Measurements from ENCODE around the gene HTT.
"Not testable (repeated sequence)": the region's sequence is repeated elsewhere in the genome, so short reads cannot be mapped to it uniquely, and the experiment has no call there.

HTT gene

DNA sequence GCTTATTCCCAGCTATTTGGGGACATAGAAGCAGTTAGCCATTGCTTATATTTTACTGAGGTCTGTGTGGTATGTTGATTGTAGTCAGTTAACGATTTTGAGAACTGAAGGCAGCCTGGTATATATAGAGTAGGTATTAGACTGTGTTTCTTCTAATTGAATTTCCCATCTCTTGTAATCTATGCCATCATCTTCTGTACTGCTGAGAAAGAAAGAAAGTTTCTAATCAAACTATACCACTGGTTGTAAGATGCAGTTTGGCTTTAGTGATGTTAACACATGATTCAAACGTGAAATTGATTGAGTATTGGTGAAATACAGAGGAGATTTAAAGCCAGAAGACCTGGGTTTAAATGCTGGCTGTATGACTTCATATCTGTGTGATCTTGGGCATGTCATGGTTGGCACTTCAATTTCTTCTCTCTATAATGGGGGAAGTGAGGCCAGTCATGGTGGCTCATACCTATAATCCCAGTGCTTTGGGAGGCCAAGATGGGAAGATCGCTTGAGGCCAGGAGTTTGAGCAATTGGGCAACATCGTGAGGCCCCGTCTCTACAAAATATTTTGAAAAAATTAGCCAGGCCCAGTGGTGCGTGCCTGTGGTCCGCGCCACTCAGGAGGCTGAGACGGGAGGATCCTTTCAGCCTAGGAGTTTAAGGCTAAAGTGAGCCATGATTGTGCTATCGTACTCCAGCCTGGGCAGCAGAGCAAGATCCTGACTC, 11.6 kb downstream of the HTT start:
- DNase-seq, result no peak

DNA sequence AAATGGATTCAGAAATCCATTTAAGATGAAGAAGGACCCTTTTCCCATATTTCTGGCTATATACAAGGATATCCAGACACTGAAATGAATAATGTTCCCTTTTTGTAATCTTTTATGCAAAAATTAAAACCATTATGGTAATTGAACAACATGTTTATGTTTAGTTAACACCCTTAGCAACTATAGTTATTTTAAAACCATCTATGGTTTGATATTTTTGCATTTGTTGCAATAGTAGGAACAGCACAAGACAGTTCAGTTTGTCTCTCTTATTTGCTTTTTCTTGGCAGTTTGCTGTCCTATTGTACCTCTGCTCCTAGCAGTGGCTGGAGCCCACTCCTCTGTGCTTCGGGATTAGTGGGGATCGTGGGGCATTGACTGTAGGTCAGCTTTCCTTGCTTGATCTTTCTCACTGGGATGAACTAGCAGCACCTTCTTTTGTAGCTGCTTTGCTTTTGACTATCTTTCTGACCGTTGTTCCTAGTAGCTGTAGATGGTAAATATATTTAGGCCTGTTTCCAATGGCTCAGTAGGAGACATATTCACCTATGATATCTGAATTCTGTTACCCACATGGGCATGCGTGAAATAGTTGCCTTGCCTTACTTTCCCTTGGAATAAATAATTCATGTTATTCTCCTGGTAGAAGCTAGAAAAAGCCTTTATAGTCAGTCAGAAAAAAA, 12.8 kb downstream of the HTT start:
- DNase-seq, result no peak

DNA sequence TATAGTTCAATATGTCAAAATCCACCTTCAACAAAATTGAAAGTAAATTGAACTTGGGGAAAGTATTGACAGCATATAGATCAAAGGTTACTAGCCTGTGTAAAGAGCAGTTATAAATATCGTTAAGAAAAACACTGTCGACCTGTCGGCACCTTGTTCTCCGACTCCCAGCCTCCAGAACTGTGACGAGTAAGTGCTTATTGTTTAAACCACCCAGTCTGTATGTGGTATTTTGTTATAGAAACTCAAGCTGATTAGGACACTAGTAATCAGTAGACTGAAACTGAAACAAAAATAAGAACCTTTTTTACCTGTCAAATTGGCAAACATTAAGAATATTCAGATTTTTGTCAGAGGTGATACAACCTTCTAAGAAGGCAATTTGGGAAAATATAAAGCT, 17.0 kb downstream of the HTT start:
- DNase-seq, result no peak

DNA sequence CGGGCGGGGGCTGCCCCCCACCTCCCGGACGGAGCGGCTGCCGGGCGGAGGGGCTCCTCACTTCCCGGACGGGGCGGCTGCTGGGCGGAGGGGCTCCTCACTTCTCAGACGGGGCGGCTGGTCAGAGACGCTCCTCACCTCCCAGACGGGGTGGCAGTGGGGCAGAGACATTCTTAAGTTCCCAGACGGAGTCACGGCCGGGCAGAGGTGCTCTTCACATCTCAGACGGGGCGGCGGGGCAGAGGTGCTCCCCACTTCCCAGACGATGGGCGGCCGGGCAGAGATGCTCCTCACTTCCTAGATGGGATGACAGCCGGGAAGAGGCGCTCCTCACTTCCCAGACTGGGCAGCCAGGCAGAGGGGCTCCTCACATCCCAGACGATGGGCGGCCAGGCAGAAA, 20.2 kb downstream of the HTT start:
- DNase-seq, result not testable (repeated sequence)

DNA sequence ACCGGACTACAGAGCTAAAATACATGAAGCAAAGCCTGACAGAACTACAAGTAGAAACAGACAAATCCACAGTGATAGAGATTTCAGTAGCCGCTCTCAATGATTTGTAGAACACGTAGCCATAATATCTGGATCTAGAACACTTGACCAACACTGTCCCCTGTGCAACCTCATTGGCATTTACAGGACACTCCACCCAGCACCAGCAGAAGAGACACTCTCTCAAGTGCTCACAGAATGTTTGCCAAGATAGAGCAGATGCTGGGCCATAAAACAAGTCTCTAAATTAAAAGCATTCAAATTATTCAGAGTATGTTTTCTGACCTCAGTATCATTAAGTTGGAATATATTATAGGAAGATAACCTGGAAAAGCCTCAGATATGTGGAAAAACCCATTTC, 21.7 kb downstream of the HTT start:
- DNase-seq, result no peak

DNA sequence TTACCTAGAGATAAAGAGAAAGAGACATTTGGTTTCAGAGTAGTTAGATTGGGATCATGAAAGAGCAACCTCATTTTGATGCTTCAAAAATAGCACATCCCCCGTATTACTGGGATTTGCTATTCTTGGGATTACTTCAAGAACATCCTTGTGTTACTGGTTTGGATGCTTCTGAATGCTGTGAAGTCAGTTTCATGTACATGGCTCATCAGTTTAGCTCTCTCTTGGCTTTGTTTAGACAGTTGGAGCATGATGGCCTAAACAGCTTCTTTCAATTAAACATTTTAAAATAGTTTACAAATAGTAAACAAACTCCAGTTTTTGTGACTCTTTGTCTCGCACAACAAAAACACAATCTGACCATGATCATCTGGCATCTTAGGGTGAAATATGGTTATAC, 23.9 kb downstream of the HTT start:
- no peak for DNase-seq

DNA sequence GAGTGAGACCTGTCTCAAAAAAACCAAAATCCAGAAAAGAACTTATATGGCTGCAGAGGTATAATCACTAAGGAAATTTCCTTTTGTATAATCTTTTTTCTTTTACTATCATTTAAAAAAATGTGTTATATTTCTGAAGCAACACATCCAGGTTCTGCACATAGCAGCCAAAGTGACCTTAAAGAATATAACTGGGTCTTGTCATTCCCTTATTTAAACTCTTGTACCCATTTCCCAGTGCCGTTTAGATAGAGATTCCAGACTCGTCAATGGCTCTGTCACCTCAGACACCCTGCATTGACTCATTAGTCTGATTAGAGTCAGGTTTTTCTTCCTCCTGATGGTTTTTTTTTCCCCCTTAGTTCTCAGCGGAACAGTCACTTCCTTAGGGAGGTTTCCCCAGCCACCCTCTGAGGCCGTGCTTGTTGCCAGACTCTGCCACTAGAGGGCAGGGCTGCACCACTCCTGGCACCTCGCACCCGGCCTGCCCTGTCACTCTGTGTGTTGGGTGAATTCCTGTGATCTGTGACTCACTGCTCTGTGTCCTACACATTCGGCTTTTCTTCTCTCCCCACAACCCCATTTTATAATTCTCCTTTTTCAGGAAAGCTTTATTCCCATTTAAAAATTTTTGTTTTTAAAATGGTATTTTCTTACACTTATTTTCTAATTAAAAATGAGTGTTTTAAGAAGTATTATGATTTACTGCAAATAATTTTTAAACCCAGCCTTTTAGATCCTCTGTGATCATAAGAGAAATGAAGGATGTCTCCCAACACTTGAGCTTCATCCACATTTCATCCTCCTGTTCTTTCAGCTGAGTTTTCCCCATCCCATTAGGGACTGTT, 32.1 kb downstream of the HTT start:
- peak; percentile 84 for DNase-seq

DNA sequence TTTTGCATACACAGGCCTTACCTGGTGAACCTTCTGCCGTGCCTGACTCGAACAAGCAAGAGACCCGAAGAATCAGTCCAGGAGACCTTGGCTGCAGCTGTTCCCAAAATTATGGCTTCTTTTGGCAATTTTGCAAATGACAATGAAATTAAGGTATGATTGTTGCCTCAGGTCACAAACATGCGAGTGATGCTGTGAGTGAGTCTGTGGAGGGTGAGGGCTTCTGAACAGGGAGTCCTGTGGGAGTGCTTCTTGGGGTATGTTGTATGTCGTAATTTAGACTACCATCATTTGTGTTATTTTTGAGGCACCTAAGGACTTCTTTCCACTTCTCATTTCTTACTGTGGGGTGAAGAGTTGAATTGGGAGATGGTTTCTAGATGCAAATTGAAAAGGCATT, 32.8 kb downstream of the HTT start:
- no peak for DNase-seq

DNA sequence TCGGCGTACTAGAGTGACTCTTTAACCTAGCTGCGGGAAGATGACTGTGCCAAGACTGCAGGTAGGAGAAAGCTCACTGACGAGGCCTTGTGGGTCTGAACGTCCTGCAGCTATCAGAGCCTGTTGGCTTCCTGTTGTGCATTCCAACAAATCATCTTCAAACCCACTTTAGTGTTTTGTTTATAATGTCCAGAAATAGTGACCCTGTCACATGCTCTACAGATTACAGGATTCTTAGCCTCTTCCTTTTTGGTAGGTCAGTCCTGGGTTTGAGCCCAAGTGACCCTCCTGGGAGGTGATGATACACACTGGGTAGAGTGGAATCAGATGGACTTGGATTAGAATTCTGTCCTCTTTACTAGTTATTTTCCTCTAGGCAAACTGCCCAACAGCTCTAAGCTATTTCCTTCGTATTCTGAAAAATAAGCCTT, 33.2 kb downstream of the HTT start:
- DNase-seq, result no peak

DNA sequence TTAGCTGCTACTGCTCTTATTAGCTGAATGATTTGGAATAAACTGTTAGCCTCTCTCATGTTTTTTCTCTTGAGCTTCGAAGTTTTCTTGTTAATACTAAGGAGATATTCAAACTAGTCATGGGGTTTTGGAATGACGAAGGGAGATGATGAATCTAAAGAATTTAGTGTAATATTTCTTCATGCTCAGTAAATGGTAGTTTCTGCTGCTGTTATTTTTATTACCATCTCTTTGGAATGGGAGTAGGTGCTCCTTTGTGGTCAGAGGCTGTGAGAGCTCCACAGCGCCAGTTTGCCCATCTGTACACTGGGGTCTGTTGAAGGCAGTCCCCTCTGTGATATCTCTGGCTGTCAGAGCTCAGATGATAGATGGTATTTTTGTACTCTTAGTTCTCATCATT, 33.7 kb downstream of the HTT start:
- no peak for DNase-seq

DNA sequence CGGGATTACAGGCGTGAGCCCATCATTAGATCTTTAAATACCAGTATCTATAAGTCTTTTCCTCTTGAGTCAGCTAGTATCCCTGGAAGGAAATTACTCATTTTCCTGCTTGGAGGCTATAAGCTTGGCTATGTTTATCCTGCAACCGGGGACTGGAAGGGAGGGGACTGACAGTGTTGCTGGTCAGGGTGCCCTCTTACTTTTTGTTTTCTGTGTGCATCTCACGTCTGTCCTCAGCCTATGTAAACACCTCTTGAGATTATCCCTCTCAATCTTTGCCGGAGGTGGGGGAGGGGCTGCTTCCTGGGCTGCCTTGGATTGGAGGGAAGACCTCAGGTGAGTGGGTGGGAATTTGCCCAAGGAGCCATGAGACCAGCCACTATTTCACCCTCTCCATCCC, 37.0 kb downstream of the HTT start:
- no peak for DNase-seq

DNA sequence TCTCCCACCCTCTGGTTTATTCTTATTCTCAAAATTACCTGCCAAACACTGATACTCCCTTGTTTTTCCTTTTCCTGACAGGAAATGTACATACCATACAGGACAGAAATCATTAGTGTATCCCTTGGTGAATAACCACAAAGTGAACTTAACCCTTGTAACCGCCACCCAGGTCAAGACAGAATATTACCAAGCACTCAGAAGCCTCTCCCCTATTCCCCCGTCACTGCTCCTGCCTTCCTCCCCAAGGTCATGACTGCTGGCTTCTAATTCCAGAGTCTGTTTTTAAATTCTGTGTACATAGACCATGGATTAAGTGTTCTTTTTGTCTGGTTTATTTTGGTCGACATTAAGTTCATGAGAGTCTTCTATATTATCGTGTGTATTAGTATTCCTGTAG, 37.7 kb downstream of the HTT start:
- DNase-seq, result no peak

DNA sequence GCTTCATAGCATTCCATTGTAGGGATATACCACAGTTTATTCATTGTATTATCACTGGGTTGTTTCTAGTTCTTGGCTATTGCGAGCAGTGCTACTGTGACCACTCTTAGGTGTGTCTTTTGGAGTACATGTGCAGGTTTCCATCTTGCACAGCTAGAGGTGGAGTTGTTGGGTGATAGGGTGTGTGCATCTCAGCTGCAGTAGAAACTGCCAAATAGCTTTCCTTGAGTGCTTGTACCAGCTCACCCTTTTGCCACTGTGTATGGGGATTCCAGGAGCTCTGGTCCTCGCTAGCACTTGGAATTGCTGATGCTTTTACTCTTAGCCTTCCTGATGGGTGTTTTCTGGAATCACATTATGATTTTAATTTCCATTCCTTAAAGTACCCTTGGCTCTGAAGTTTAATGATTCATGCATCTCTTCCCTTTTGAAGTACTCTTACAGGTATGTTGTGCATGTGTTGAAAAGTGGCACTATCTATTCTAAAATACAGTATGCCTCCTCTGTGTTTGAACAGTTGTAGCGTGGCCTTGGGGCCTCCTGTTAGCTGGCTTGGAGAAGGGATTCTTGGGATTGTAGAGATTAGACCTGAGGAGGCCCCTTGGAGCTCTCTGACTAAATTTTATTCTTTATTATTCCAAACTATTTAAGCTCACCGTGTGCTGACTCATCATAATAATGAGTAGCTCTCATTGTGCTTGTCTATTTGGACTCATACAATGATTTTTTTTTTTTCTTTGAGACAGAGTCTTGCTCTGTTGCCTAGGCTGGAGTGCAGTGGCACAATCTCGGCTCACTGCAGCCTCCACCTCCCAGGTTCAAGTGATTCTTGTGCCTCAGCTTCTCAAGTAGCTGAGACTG, 38.4 kb downstream of the HTT start:
- DNase-seq, result no peak

DNA sequence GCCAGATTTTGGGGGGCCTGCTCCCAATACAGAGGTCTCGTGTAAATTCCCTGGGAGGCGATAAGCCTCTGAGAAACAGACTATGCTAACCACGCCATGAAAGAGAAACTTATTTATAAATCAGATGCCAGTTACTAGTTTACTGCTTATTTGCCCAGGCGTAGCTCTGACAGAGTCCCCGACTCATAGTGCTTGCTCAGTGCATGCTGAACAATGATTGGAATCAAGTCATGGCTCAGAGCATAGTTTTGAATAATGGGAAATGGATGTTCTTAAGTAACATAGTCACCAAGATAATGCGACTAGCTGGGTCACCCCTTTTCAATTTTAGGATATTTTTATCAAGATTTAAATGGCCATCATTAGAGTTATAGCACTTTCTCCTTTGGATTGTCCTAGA, 39.9 kb downstream of the HTT start:
- DNase-seq, result no peak

DNA sequence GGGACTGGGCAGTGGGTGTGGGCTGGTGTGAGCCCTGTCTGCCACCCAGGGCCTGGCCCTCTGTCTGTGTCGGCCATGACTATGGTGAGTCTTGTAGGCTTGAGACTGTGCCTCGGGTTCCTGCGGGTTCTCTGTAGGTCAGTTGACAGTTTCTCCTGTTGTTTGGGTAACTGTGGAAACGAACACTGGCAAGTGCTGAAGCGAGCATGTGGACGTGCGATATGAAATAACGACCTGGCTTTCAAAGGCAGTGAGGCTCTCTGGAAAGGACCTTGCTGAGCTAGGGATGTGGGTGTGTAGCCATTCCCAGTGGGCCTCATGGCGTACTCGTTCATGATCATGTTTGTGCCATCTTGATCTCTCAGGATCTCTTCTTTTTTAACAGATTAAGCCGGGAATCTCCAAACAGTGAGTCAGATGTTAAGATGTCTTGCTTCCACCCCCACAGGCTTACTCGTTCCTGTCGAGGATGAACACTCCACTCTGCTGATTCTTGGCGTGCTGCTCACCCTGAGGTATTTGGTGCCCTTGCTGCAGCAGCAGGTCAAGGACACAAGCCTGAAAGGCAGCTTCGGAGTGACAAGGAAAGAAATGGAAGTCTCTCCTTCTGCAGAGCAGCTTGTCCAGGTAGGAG, 41.3 kb downstream of the HTT start:
- DNase-seq, result no peak

DNA sequence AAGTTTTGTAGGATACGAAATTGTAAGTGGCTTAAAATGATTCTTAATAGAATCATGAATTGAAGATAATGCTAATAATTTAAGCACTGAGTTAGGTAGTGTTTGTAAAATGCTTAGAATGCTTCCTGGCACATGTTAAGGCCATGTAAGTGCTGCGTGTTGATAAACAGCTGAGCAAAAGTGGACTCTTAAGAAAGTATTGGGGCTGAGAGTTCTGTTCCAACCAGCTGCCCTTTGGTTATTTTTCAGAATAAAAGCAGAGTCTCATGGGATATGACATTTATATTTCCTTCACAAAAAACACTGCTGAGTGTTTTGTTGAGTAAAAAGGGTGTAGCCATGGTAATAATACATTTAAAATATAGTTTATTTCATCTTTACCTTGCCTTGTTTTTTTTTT, 42.5 kb downstream of the HTT start:
- no peak for DNase-seq

DNA sequence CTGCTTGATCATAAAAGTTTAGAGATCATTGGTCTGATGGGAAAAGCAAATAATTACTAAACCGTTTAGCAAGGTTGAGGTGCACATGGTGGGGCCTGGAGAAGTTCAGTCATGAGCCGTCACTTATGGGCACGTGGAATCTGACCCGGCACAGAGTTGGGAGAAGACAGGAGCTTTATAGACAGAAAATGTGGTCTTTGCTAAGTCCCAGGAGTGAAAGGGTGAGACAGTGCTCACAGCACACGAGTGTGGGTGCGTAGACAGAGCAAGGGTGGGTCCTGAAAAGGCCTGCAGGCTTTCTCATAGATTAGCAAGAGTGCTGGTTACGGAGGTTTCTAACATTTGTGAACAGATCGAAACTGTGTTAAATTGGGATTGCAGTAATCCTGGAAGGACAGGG, 43.8 kb downstream of the HTT start:
- no peak for DNase-seq

DNA sequence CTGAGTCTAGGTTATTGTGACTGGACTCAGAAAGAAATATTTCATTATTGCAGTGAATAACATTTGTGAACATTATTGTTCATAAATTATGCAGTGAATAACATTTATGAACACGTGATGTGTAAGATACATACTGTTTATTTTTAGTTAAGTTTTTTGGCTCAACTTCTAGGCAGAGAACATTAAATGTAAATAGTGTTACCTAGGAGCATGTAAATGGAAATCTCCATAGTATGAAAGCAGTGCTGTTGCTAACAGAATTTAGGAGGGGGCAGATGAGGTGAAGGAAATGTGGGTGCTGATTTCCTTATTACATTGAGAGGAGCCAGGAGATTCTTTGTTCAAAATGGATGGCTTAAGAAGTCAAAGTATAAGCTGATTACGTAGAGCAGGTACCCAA, 45.0 kb downstream of the HTT start:
- DNase-seq, result no peak

DNA sequence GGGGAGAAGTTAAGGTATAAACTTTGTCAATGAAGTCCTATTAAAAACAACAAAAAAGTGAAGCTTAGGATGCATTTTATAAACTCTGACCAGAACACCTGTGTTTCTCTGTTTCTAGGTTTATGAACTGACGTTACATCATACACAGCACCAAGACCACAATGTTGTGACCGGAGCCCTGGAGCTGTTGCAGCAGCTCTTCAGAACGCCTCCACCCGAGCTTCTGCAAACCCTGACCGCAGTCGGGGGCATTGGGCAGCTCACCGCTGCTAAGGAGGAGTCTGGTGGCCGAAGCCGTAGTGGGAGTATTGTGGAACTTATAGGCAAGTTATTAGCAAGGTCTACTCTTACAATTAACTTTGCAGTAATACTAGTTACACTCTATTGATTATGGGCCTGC, 46.6 kb downstream of the HTT start:
- no peak for DNase-seq

DNA sequence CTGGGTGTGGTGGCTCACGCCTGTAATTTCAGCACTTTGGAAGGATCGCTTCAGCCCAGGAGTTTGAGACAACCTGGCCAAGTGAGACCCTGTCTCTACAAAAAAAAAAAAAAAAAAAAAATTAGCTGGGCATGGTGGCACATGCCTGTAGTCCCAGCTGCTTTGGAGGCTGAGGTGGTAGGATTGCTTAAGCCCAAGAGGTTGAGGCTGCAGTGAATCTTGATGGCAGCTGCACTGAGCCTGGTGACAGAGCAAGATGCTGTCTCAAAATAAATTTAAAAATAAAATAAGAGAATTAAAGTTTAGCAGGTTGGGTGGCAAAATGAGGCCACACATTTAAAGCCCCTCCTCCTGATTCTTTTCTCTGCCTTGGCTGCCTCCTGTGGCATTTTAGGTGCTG, 47.1 kb downstream of the HTT start:
- no peak for DNase-seq

DNA sequence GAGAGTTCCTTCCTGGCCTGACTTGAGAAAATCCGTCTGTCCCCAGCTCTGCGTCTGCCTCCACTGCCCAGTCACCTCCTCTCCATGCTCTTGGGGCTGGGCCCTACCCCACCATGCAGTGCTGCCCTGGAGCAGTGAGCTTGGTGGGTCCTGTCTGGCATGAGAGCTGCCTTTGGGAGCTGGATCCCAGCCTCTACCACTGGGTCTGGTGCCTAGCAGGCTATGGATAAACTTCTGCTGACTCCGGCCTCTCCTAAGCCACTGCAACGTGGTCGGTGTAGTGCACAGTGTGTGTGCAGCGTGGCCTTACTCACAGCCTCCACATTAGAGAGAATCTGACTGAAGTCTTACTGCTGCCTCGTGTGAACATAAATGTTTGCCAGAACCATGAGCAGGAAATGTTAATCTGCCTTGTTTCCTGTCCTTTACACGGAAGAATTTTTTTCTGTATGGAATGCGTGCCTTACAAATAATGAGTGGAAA, 47.6 kb downstream of the HTT start:
- DNase-seq, result no peak

DNA sequence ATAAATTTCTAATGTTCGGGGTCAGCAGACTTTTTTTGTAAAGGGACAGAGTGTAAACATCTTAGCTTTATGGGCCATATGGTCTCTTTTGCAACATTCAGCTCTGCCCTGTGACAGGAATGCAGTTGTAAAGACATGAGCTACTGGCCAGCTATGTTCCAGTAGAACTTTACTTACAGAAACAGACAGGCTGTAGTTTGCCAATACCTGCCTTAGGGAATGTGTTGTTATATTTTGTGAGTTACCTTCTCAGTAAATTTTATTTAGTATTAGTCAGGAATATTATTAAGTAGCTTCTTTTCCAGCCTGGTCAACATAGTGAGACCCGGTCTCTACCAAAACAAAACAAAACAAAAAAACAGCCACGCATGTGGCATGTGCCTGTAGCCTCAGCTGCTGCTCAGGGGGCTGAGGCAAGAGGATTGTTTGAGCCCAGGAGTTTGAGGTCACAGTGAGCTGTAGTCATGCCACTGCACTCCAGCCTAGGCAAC, 48.7 kb downstream of the HTT start:
- no peak for DNase-seq
